Esophagus squamous epithelium (tissue), 5 donors: ENCODE measurements around the gene CLTC. TPM values are rescaled to one million over a fixed set of nuclear protein-coding genes. Genes with fewer than 3 reads are reported as not detected.

Source experiments
- DNase-seq: peaks from one replicate; lab custom pipeline; 2025; lab: John Stamatoyannopoulos, UW
- H3K27ac ChIP-seq, 4 donors: fragments of 200-600 bp; sonication (generic); one replicate each; pipeline ENCODE4 v1.5.1; 2016 to 2019; ENCODE audit warnings: mild to moderate bottlenecking in 1 of 4
- H3K27me3 ChIP-seq, 4 donors: fragments of 200-600 bp; sonication (generic); 1 replicate in 3 of 4; 2 replicates in 1 of 4; pipeline versions ENCODE4 v1.5.1 to v1.6.0; 2017 to 2021; ENCODE audit warnings: antibody characterized with exemption in 1 of 4
- H3K36me3 ChIP-seq, 3 donors: fragments of 200-600 bp; sonication (generic); one replicate each; pipeline ENCODE4 v1.5.1; 2016 to 2019
- H3K4me1 ChIP-seq, 3 donors: fragments of 200-600 bp; sonication (generic); one replicate each; pipeline ENCODE4 v1.5.1; 2017 to 2019
- H3K4me3 ChIP-seq, 4 donors: fragments of 200-600 bp; sonication (generic); 1 replicate in 3 of 4; 2 replicates in 1 of 4; pipeline ENCODE4 v1.5.1; 2016 to 2019; ENCODE audit warnings: mild to moderate bottlenecking in 2 of 4, moderate library complexity in 1 of 4
- H3K9me3 ChIP-seq, 3 donors: fragments of 200-600 bp; sonication (generic); one replicate each; pipeline ENCODE4 v1.5.1; 2016 to 2019
- CTCF ChIP-seq, 6 experiments: fragments of 450-650 bp in 4 of 6; fragments of 200-600 bp in 2 of 6; sonication (generic) in 2 of 6; IDR thresholded peaks; one replicate each; pipeline ENCODE4 v1.5.1; 2016 to 2019; ENCODE audit warnings: antibody characterized with exemption in 6 of 6, mild to moderate bottlenecking in 4 of 6, moderate library complexity in 4 of 6
- POLR2A ChIP-seq, 4 donors: fragments of 450-650 bp; IDR thresholded peaks; one replicate each; pipeline ENCODE4 v1.6.1; 2017; ENCODE audit warnings: antibody characterized with exemption in 4 of 4, mild to moderate bottlenecking in 4 of 4, moderate library complexity in 3 of 4
- WGBS, 2 donors: methylation state at CpG; one replicate each; pipeline ENCODE4 v1.1.5; 2018; 5-methylcytosine and 5-hydroxymethylcytosine counted together
- intact Hi-C: fragments of 100-400 bp; cut with DNase I; formaldehyde crosslinking; loops from one replicate; pipeline ENCODE4 v1.15.0; 2022
- total RNA-seq, 4 donors: library from RNA; depleted of rRNA; stranded (reverse); fragments of >200 nt; gene quantifications; one replicate each; pipeline ENCODE4 v1.1.0, GENCODE V29; 2016
- donor health status: DM: yes; HTN: yes; CAD: no.

The CLTC gene
- total RNA-seq, 4 donors from 2014 or later: 135 to 236 (median 201) TPM

GRCh38 chr17:59745040-59745439 lies 125.3 kb downstream of the CLTC start:
- no peak for DNase-seq
- Histone ChIP-seq H3K27ac (no peak overlapping the region), H3K27me3 (no peaks in the 10 kb centered on the region), H3K36me3 (peaks cover 0 to 38% (median 0%) of the 10 kb centered on the region in 3 donors), H3K4me1 (peaks cover 0 to 8% (median 0%) of the 10 kb centered on the region in 3 donors), H3K9me3 (no peaks in the 10 kb centered on the region), H3K4me3 (no peak overlapping the region)
- TF ChIP-seq CTCF (IDR thresholded peaks at IDR 0.05): no peak
- no peak for TF ChIP-seq POLR2A (IDR thresholded peaks at IDR 0.05)
- intact Hi-C loops: no loop called here
- 95 to 100% methylated on average over 2 of the region's 2 CpGs for WGBS, 2 donors

Other genes with a start within 250 kb of the CLTC start
- gene DHX40, start 54.3 kb upstream of the CLTC start, total RNA-seq: 10 to 100 TPM; 10.5 to 42.0 (median 25.0) TPM
- 10 to 100 TPM; 27.2 to 31.7 (median 30.9) TPM for gene PTRH2, start 87.5 kb downstream of the CLTC start, total RNA-seq
- 100 to 1,000 TPM; 132 to 363 (median 141) TPM for gene VMP1, start 87.8 kb downstream of the CLTC start, total RNA-seq